HG02610 (cell line): ENCODE results near the gene PPP2R2D.
"Not testable (repeated sequence)": the region's sequence is repeated elsewhere in the genome, so short reads cannot be mapped to it uniquely, and the experiment has no call there.

Source experiments
- ATAC-seq: cut with Tn5 transposase; IDR thresholded peaks from one replicate; pipeline ENCODE4 v1.9.1; 2021; ENCODE audit warnings: mild to moderate bottlenecking, moderate library complexity; ENCODE audit not compliant: unreplicated experiment

The PPP2R2D gene

DNA sequence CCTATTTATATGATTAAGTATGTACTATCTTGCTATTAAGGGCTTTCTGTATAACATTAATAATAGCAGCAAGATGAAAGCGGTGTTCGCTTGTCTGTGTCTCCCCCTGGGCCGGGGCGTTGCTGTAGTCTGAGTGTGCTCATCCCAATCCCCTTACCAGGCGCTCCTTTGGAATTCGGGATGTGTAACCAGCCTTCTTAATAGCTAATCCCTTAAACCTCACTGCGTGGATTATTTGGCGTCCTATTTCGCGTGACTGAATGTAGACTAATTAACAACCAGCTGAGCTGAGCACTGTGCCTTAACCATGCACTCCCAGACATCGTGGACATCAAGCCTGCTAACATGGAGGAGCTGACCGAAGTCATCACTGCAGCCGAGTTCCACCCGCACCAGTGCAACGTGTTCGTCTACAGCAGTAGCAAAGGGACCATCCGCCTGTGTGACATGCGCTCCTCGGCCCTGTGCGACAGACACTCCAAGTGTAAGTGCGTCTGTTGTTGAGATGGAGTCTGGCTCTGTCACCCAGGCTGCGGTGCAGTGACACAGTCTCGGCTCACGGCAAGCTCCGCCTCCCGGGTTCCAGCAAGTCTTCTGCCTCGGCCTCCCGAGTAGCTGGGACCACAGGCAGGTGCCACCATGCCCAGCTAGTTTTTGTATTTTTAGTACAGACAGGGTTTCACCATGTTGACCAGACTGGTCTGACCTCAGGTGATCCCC is 44.3 kb downstream of the PPP2R2D start:
- no peak for ATAC-seq

DNA sequence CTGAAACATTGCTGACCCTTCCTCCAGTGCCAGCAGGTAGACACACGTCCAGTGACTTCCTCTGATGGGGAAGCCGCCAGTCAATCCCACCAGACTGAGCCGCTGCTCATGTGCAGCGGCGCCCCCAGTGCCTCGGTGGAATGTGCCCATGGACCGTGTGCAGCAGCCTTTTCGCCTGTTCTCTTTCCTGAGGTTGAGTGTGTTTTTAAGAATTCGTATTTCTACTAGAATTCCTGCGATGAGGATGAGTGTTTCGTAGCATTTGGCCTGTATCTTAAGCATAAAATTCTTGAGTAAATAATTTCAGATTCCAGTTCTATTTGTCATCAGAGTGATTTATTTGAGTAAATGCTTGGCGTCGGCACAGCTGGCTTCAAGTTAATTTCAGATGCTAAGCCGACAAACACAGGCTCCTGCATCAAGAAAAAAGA is 45.5 kb downstream of the PPP2R2D start:
- ATAC-seq: no peak

DNA sequence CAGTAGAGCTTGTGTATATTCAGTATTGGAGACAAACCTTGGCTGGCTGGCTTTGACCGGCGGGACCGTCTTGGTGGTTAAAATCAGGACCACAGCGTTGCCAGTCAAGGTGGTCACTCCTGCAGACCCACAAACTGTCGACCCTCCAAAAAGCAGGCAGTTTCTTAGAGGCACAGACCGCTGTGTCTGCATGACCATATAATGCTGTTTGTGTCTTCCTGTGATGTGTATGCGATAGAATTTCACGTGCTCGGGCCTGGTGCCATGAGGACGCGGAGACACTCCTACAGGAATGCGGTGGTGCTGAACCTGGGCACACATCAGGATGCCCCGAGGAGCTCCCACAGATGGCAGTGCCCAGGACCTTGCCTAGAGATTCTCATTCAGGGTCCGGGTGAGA is 46.1 kb downstream of the PPP2R2D start:
- ATAC-seq: no peak

DNA sequence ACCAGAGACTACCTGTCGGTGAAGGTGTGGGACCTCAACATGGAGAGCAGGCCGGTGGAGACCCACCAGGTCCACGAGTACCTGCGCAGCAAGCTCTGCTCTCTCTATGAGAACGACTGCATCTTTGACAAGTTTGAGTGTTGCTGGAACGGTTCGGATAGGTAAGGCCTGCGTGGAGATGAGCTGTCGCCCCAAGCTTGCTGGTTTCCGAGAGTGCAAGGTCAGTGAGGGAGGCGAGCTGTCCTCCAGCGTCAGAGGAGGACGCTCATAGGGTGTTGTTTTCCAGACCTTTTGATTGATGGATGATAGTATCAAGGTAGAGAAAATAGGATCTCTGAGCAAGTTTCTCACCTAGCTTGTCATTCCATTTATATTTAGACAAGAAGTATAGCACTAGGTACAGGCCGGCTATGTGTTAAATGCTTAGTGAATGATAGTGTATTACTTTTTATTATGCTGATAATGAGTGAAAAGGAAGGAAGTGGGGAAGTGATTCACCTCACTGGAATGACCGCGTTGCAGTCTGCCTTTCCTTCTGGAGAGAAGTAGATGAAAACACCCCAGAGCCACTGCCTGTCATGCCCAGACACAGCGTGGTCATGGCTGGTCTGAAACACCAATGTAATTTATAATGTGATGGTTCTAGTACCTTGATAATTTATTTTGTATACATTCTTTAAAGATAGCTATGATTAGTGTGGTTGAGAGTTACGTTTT is 47.0 kb downstream of the PPP2R2D start:
- ATAC-seq: no peak

DNA sequence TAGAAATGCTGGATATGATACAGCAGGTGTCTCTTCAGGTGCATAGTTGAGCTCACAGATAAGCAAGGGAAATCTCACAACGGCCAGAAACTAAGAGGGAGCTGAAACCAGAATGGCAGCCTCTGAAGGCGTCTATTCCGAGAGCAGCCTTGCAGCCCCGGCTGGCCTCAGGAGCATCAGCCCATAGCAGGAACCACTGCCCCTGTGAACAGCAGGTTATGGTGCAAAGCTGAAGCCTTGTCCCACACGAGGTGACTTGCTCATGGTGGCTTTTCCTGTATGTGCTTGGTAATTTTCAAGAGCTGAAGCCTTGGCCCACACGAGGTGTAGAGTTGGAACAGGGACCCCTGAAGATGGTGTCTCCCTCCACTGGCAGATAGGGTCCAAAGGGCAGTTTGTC is 47.7 kb downstream of the PPP2R2D start:
- no peak for ATAC-seq

DNA sequence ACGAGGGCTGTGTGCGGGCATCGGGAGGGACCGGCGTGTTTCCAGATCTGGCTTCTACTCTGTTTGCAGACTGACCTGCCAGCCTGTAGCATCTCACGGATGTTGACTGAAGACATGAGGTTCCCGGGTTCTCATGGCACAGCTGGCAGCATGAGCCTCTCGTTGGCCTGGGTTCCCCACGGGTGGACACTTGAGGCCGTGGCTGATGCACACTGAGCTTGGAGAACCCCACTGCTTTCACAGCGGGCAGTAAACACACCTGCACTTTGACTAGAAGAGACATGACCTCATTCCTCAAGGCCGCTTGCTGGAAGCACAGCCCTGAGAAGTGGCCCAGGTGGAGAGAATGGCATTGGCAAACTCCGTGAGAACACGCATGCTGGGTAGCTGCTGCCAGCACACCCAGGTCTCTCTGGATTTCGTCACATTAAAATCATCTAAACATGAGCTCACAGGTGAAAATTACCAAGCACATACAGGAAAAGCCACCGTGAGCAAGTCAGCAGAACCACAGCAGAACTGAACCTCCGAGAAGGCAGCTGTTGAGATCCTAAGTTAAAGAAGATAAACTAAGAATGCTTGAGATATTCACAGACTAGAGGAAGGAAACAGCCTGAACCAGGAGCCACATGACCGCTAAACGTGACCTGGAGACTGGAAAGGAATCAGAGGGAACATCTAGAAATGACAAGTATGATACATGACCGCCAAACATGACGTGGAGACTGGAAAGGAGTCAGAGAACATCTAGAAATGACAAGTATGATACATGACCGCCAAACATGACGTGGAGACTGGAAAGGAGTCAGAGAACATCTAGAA is 48.4 kb downstream of the PPP2R2D start:
- no peak for ATAC-seq

DNA sequence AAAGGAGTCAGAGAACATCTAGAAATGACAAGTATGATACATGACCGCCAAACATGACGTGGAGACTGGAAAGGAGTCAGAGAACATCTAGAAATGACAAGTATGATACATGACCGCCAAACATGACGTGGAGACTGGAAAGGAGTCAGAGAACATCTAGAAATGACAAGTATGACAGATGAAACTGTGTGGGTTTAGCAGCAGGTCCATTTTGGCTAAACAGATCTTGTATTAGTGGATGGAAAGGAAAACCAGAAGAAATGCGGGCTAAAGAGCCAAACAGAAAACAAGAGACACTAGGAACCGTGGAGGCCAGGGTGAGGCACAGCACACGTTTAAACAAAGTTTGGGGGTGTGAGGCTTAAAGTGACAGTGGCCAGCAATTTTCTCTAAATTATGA is 49.1 kb downstream of the PPP2R2D start:
- not testable (repeated sequence) for ATAC-seq

DNA sequence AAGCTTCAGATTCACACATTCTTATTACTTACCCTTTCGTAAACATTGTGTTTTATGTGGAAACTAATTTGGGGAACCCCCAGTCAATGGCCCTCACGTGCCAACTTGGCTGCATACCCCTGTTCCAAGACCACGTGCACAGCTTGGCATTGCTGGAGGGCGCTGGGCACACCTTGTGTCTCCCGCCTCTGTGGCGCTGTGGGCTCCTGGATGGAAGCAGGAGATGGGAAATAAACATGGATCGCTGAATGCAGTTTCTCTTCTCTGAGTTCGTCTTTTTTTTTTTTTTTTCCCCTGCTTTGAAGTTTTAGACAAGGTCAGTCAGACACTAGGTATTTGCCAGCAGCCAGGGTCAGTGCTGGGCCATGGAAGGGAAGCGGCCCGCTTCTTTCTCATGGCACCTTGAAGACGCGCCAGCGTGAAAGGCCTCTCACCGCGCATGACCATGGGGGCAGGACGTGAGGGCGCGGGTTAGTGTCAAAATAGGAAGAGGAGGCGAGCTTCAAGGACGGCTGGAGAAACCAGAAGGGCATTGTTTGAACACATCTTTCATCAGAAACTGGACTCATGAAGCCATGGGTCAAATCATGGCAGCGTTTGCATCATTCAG is 53.7 kb downstream of the PPP2R2D start:
- ATAC-seq: no peak

DNA sequence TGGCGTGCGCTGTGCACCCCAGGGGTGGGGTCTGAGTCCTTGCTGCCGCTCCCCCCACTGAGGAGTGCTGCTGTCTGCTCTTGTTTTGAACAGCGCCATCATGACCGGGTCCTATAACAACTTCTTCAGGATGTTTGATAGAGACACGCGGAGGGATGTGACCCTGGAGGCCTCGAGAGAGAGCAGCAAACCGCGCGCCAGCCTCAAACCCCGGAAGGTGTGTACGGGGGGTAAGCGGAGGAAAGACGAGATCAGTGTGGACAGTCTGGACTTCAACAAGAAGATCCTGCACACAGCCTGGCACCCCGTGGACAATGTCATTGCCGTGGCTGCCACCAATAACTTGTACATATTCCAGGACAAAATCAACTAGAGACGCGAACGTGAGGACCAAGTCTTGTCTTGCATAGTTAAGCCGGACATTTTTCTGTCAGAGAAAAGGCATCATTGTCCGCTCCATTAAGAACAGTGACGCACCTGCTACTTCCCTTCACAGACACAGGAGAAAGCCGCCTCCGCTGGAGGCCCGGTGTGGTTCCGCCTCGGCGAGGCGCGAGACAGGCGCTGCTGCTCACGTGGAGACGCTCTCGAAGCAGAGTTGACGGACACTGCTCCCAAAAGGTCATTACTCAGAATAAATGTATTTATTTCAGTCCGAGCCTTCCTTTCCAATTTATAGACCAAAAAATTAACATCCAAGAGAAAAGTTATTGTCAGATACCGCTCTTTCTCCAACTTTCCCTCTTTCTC is 55.0 kb downstream of the PPP2R2D start:
- no peak for ATAC-seq

DNA sequence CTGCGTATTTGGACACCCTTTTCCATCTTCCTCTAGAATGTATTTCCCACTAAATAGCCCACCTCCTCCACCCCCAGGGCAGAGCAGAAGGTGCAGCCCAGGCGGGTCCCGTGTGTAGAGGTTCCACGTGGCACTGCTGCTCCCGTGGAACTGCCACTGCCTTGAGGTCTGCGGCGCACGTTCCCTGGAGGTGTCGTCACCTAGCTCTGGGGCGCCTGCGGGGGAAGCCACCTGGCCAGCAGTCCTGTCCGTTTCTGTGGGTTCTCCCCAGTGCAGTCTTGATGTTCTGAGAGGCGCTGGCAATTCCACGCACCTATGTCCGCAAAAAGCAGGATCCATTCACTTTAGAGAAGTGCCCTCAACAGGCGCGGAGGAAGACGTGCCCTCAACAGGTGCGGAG is 59.0 kb downstream of the PPP2R2D start:
- ATAC-seq: no peak

DNA sequence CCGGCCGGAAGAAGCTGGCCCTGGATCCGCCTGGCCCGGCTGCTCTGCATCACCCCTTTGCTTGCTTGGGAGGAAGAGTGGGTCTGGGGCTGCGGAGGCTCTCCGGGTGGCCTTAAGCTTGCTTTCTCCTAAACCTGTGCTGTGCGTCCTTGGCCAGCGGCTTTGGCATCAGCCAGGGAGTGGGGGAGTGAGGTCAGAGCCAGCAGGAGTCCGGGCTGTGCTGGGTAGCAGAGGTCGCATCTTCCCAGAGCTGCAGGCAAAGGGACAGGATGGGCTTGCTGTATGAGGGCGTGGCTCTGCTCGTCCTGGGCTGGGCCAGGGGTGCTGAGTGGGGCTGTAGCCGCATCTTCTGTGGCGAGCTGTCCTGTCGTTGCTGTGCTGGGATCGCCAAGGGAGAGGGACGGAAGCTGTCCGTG is 59.8 kb downstream of the PPP2R2D start:
- ATAC-seq: no peak

DNA sequence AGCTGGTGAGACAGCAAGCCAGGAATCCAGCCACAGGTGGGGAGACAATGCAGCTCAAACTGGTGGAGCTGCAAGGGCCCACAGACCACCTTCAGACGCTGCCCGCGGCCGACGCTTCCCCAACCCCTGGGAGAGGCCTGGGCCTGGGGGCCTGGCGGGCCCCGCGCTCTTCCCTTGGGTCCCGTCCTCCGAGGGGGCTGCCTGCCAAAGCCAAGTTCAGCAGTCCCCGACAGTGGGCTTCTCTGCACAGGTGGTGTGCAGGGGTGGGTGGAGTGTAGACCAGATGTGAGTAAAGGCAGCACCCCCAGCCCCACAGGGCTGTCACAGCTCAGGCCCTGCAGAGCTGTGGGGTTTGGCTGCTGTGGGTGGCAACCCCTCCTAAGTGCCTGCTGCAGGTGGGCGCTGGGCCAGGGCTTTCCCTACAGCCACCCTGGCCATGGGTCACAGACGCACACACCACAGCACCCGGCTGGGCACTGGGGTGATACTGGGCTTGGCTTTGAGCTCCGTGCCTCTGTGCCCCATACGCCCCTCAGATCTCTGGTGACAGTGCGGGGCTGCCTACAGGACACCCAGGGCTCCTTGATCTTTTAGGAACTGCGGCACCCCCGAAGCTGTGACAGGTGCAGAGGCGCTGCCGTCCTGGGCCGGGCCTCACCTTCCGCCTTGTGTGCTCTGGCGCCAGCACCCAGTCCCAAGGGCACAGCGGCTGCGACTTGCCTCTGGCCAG is 60.4 kb downstream of the PPP2R2D start:
- ATAC-seq: no peak

DNA sequence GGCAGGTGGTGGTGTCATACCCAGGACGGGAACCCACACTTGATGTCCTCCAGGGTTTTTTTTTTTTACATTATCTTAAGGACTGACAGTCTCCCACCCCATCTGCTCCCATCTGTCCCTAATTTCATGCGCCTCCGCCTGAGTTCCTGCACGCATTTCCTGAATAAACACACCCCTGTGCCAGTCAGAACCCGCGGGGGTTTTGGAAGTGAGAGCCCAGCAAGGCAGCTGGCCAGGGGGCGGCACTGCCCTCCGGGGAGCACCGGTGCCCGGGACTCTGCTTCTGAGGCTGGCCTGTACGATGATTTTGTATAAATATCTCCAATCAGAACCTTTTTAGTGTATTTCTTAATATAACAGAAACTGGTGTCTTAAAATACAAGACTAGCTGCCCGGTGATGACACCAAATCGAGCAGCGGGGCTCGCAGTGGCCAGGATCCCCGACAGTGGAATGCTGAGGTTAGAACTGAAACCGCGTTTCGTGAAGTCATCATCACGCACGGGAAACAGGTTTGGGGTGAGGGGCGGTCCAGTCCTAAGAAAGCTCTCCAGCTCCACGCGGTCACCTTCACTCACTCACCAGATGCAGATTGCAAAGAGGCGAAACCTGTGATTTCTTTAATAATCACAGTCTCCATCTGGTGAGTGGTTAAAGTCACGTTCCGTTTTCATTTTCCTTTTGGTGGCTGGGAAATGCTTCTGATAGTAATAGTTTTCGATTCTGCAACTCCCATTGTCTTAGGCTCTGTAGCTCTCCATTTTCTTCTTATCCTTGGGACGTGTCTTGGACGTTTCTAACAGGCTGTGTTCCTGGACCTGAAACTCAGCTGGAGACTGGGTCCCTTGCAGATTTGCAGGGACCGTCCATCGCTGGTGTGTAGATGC is 61.2 kb downstream of the PPP2R2D start:
- no peak for ATAC-seq

DNA sequence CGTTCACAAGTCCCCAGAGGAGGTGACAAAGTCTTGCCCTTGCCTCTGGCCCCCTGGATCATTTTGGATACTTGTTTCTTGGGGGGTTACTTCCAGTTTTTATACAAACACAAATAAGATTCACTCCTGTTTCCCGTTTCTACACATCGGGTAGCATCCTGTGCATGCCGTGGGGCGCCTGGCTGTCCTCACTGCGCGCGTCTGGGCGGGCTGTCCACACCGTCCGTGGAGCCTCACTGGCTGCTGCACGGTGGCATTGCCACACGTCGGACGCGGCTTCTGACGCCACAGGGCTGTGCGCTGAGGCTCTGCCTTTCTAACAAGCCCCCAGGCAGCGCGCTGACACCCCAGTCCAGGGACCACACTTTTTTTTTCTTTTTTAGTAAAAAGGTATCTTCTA is 62.5 kb downstream of the PPP2R2D start:
- ATAC-seq: no peak

DNA sequence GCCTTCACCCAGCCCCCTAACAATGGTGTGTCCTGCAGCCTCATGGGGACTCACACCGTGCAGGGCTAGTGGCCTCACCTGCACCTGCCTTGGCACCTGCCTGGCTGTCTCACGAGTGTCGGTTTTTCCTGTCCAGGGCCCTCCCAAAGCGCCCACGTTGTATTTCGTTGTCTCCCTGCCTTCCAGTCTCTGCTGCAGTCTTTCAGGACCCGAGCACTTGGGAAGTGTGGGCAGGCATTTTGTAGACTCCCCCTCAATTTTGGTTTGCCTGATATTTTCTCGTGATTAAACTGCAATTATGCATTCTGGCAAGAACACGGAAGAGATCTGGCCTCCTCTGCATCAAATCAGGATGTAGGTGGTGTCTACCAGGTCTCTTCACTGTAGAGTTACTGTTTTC is 63.0 kb downstream of the PPP2R2D start:
- ATAC-seq: no peak

DNA sequence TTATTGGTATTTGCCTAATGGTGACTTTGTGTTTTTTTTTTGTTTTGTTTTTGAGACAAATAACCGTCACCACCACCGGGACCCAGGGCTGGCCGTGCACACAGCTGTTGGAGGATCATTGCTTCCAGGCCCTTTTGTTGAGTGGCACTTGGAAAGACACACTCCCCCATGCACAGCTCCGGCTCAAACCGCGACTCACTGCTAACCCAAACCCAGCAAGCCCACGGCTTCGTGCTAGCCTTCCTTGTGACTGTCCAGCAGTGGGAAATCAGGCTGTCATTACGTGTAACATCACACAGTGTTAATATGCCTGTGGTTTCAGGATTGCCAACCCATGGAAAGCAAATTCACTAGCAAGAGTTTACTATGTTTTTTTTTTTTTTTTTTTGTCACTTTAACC is 63.5 kb downstream of the PPP2R2D start:
- ATAC-seq: no peak

DNA sequence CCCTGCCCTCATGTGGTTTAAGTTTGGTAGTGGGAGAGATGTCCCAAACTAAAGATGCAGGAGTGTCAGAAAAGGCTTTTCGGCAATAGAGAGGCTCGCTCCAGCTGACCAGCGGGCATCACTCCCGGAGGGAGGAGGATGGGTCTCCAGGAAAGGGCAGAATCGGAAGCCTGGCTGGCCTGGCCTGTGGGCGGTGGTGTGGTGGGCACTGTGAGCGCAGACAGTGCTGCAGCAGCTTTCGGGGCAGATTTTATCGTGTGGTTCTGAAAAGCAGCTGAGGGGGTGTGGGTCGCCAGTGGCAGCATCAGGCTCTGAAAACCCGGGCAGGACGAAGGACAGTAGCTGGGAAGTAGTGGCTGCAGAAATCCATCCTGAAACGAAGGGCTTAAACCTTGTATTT is 68.1 kb downstream of the PPP2R2D start:
- no peak for ATAC-seq

DNA sequence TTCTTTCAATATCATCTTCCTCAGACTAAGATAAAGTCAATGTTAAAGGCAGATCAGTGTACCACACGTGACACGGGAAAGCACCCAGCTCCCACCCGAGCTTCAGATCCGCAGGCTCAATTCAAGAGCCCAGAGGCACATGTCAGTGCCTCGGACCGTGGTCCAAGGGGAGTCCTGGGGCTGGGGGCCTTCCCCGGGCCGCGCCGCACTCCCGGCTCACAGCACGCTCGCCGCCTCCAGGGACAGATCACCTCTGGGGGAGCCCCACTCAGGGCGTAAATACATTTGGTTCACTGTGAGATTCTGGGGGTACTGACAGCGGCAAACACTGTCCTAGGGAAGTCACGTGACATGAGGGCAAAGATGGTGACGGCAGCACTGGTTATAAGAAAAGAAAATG is 70.1 kb downstream of the PPP2R2D start:
- ATAC-seq: no peak

DNA sequence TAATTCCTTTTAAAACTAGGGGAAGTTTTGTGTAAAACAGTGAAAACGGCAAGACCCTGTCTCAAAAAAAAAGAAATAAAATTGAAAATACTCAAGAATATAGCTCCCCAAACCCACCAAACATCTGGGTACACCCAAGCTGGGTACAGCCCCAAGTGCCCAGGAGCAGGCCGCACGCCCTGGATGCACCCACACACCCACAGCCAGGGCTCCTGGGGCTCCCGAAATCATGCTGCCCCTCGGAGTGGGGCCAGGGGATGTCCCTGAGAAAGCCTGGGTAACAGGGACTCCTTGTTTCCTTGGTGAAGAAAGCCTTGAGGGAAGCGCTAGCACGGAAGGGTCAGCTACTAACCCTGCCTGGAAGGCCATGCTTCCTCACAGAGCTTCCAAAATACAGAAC is 70.8 kb downstream of the PPP2R2D start:
- ATAC-seq: no peak
